A673 (cell line): ENCODE results near the gene DDAH1. TPM values are rescaled to one million over a fixed set of nuclear protein-coding genes. Genes with fewer than 3 reads are reported as not detected.
"Not testable (repeated sequence)": the region's sequence is repeated elsewhere in the genome, so short reads cannot be mapped to it uniquely, and the experiment has no call there.

Experiments
- BruUV-seq: library from RNA; stranded (reverse); fragments of 400-500 nt; replicated peaks from 2 replicates; lab custom pipeline; 2021; lab: Mats Ljungman, UMichigan
- CTCF ChIA-PET: fragments of 300-600 bp; sonication (Branson Sonifier 250); formaldehyde crosslinking; loops from one replicate; lab custom pipeline; 2022; ENCODE audit warnings: antibody characterized with exemption; lab: Charles Lee
- POLR2A ChIA-PET: fragments of 300-600 bp; sonication (Branson Sonifier 250); formaldehyde crosslinking; loops from one replicate; lab custom pipeline; 2022; ENCODE audit warnings: antibody characterized with exemption; ENCODE audit not compliant: low non-redundant PET; lab: Charles Lee
- DNase-seq: peaks from one replicate; pipeline ENCODE4 v3.0.0-alpha.2; 2015; ENCODE audit warnings: low spot score
- H3K27ac ChIP-seq: fragments of 200-600 bp; sonication (generic); 2 replicates; pipeline ENCODE4 v1.5.1; 2016; ENCODE audit warnings: mixed run types, low read depth, mild to moderate bottlenecking, mixed read lengths, antibody characterized with exemption, low read length; ENCODE audit not compliant: poor library complexity, severe bottlenecking
- H3K27me3 ChIP-seq: fragments of 200-600 bp; sonication (generic); replicated peaks from 2 replicates; pipeline ENCODE4 v1.6.1; 2017; ENCODE audit warnings: mixed run types, low read depth, mild to moderate bottlenecking, mixed read lengths, antibody characterized with exemption, low read length; ENCODE audit not compliant: insufficient read depth, poor library complexity
- H3K36me3 ChIP-seq: fragments of 200-600 bp; sonication (generic); 2 replicates; pipeline ENCODE4 v1.6.1; 2016; ENCODE audit warnings: mixed run types, mild to moderate bottlenecking, mixed read lengths, antibody characterized with exemption, low read length; ENCODE audit not compliant: insufficient read depth, poor library complexity, severe bottlenecking
- H3K4me1 ChIP-seq: fragments of 200-600 bp; sonication (generic); 2 replicates; pipeline ENCODE4 v1.6.1; 2017; ENCODE audit warnings: mixed run types, mild to moderate bottlenecking, mixed read lengths, antibody characterized with exemption, low read length; ENCODE audit not compliant: insufficient read depth, poor library complexity, severe bottlenecking
- H3K4me3 ChIP-seq: fragments of 200-600 bp; sonication (generic); 2 replicates; pipeline ENCODE4 v1.5.1; 2016; ENCODE audit warnings: low read depth, mixed run types, mild to moderate bottlenecking, mixed read lengths, low read length; ENCODE audit not compliant: poor library complexity, severe bottlenecking
- H3K9me3 ChIP-seq: fragments of 200-600 bp; sonication (generic); 2 replicates; pipeline ENCODE4 v1.6.1; 2016; ENCODE audit warnings: mixed run types, low read depth, mild to moderate bottlenecking, mixed read lengths, antibody characterized with exemption, low read length; ENCODE audit not compliant: poor library complexity, severe bottlenecking
- EZH2 ChIP-seq: fragments of 200-600 bp; sonication (generic); IDR thresholded peaks from 2 replicates; pipeline ENCODE4 v1.6.1; 2017; ENCODE audit warnings: borderline replicate concordance, low read depth, mild to moderate bottlenecking, mixed read lengths, antibody characterized with exemption, low read length; ENCODE audit not compliant: poor library complexity, severe bottlenecking
- intact Hi-C: fragments of 100-400 bp; cut with micrococcal nuclease; formaldehyde crosslinking; loops from one replicate; pipeline ENCODE4 v1.10.0; 2022; ENCODE audit not compliant: unreplicated experiment
- total RNA-seq: library from RNA; stranded (reverse); gene quantifications from 2 replicates; pipeline ENCODE4 v1.2.3, GENCODE V29; 2021
- TF ChIP-seq, protein P1 (sequence below): fragments of 300-800, 200-600 bp; sonication (generic); conservative IDR thresholded peaks from 2 replicates; pipeline ENCODE4 v1.5.1; 2017; ENCODE audit warnings: low read depth, mild to moderate bottlenecking, antibody characterized with exemption, low read length, moderate library complexity, mixed read lengths

Gene DDAH1
- total RNA-seq, 1 experiment from 2014 or later, result 32.5 TPM

DNA sequence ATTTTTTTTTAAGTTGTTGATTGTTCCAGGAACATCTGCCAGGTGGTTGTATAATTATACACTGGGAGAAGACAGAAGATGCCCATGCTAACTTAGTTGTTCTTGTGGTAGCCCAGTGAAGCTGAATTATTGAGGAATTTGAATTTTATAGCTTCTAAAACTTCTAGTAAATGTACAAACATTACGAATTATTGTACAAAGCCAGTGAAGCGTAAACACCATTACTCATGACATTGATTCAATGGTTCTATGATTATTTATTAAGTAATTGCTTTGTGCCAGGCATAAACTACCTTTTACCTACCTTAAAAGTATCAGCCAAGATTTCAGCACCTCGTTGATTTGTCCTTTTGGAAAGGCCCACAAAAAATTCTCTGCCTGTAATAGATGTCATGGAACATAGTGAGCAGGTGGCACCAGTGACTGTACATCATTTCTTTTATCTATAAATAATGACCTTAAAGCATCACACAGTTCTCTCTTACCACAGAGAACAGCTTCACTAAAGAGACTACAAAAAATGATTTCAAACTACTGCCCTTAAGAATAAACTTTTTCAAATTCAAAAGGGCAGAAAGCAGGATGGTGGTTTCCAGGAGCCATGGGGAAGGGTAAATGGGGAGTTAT is 113.6 kb downstream of the DDAH1 start:
- intact Hi-C loops, result no loop called here
- no peak for TF ChIP-seq EZH2
- TF ChIP-seq, protein P1, sequence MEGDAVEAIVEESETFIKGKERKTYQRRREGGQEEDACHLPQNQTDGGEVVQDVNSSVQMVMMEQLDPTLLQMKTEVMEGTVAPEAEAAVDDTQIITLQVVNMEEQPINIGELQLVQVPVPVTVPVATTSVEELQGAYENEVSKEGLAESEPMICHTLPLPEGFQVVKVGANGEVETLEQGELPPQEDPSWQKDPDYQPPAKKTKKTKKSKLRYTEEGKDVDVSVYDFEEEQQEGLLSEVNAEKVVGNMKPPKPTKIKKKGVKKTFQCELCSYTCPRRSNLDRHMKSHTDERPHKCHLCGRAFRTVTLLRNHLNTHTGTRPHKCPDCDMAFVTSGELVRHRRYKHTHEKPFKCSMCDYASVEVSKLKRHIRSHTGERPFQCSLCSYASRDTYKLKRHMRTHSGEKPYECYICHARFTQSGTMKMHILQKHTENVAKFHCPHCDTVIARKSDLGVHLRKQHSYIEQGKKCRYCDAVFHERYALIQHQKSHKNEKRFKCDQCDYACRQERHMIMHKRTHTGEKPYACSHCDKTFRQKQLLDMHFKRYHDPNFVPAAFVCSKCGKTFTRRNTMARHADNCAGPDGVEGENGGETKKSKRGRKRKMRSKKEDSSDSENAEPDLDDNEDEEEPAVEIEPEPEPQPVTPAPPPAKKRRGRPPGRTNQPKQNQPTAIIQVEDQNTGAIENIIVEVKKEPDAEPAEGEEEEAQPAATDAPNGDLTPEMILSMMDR, result no peak
- no TSS peak for BruUV-seq
- Histone ChIP-seq H3K36me3 (no peaks in the 10 kb centered on the region), H3K4me1 (peaks cover 48% of the 10 kb centered on the region), H3K27me3 (no peaks in the 10 kb centered on the region), H3K4me3 (no peak overlapping the region), H3K9me3 (no peaks in the 10 kb centered on the region), H3K27ac (no peak overlapping the region)
- no peak for DNase-seq
- ChIA-PET CTCF (no interaction called here), POLR2A (no interaction called here)

DNA sequence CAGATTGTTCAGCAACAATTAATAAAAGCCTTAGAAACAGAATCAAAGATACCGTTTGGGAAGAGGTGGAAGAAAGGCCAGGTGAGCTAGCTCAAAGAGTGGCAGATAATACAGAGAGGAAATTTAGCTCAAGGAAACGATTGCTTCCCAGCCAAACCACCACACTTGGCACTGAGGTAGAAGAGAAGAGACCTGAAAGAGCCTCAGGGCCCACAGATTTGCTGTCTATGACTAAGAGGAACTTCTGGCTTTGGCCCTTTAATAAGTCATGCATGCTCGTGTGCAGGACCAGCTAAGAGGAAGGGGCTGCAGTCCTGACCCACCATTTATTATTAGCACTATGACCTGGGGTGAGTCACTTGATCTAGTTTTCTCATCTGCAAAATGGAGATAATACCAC is 115.7 kb downstream of the DDAH1 start:
- intact Hi-C loops, result no loop called here
- Histone ChIP-seq H3K9me3 (no peaks in the 10 kb centered on the region), H3K27me3 (no peaks in the 10 kb centered on the region), H3K27ac (no peak overlapping the region), H3K4me1 (peaks cover 33% of the 10 kb centered on the region), H3K4me3 (no peak overlapping the region), H3K36me3 (no peaks in the 10 kb centered on the region)
- TF ChIP-seq, protein P1, result no peak
- ChIA-PET POLR2A (no interaction called here), CTCF (no interaction called here)
- BruUV-seq, result no TSS peak
- no peak for DNase-seq

DNA sequence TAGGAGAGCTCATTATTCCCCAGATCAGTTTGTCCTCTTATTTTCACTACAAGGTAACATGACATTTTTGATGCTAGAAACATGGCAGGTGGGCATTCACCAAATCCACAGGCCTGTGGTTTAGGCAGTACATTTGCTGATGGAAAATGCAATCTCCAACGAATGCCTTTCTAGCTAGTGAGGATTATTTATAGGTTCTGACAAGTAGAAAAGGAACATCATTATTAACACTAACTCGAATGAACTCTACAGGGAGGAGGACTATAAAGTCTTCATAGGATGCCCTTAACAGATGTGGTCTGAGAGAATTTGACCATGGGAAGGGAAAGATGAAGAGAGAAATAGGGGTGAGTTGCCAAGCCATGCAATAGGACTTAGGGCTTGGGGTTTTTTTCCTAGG is 117.1 kb downstream of the DDAH1 start:
- H3K27ac ChIP-seq, result no peak overlapping the region
- DNase-seq, result no peak
- H3K4me1 ChIP-seq, result peaks cover 39% of the 10 kb centered on the region
- H3K9me3 ChIP-seq, result no peaks in the 10 kb centered on the region
- intact Hi-C loops, result no loop called here
- POLR2A ChIA-PET, result no interaction called here
- no TSS peak for BruUV-seq
- CTCF ChIA-PET, result no interaction called here
- TF ChIP-seq, protein P1, result no peak
- TF ChIP-seq EZH2, result no peak
- no peaks in the 10 kb centered on the region for H3K27me3 ChIP-seq
- H3K4me3 ChIP-seq, result no peak overlapping the region
- H3K36me3 ChIP-seq, result no peaks in the 10 kb centered on the region

DNA sequence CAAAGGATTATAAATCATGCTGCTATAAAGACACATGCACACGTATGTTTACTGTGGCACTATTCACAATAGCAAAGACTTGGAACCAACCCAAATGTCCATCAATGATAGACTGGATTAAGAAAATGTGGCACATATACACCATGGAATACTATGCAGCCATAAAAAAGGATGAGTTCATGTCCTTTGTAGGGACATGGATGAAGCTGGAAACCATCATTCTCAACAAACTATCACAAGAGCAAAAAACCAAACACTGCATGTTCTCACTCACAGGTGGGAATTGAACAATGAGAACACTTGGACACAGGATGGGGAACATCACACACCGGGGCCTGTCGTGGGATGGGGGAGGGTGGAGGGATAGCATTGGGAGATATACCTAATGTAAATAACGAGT is 117.7 kb downstream of the DDAH1 start:
- H3K9me3 ChIP-seq, DNase-seq, POLR2A ChIA-PET, H3K27ac ChIP-seq, H3K36me3 ChIP-seq, H3K4me3 ChIP-seq, intact Hi-C loops, H3K27me3 ChIP-seq, BruUV-seq: not testable (repeated sequence)
- H3K4me1 ChIP-seq, result peaks cover 45% of the 10 kb centered on the region
- CTCF ChIA-PET, result interaction anchor here (0.7 kb wide), 1 partner anchor 67 kb away, joined by 5 read pairs; no protein-coding TSS in a partner anchor
